AG04450 (cell line): Measurements from ENCODE around the gene HOXB1. TPM values are rescaled to one million over a fixed set of nuclear protein-coding genes. Genes with fewer than 3 reads are reported as not detected.

ENCODE experiments used
- CTCF ChIA-PET: fragments of 300-600, 350-600 bp; formaldehyde crosslinking; extraction: SDS; loops from one replicate; lab custom pipeline; 2022; ENCODE audit warnings: antibody characterized with exemption, inconsistent platforms; lab: Charles Lee
- POLR2A ChIA-PET: fragments of 350-600 bp; formaldehyde crosslinking; extraction: SDS; loops from one replicate; lab custom pipeline; 2021; ENCODE audit warnings: antibody characterized with exemption, inconsistent platforms; lab: Yijun Ruan, JAX
- DNase-seq: peaks from one replicate; pipeline ENCODE4 v3.0.0-alpha.2; 2011; ENCODE audit warnings: low read depth, low spot score
- H3K27ac ChIP-seq: one replicate; pipeline ENCODE4 v1.5.1; 2012; ENCODE audit warnings: low read depth, low read length, control low read depth
- H3K27me3 ChIP-seq: one replicate; pipeline ENCODE4 v1.6.0; 2012; ENCODE audit warnings: low read length; ENCODE audit not compliant: control insufficient read depth, insufficient read depth
- H3K4me3 ChIP-seq: 2 replicates; pipeline ENCODE4 v1.5.1; 2011; ENCODE audit warnings: mild to moderate bottlenecking, low read depth, low read length, control low read depth
- H3K9me3 ChIP-seq: 2 replicates; pipeline ENCODE4 v1.5.1; 2012; ENCODE audit warnings: low read length; ENCODE audit not compliant: control insufficient read depth, insufficient read depth
- CTCF ChIP-seq: IDR thresholded peaks from 2 replicates; pipeline ENCODE4 v1.5.1; 2011; ENCODE audit warnings: low read depth, low read length, control low read depth, inconsistent platforms
- polyA plus RNA-seq: library from polyadenylated mRNA; depleted of rRNA; stranded (reverse); fragments of >200 nt; gene quantifications from 2 replicates; pipeline ENCODE4 v1.2.3, GENCODE V29; 2011

HOXB1 gene
- polyA plus RNA-seq, 1 experiment: not detected

GRCh38 chr17:48555258-48556228 is 24.7 kb upstream of the HOXB1 start:
- peak; percentile 94 for DNase-seq
- peak overlapping the region; percentile 90 for H3K27ac ChIP-seq
- CTCF ChIA-PET: interaction anchor here (0.5 to 1.8 kb wide), 4 partner anchors 38 to 538 kb away, joined by 3 to 8 read pairs (median 5); partner anchors contain the start of gene HOXB5
- H3K9me3 ChIP-seq: no peaks in the 10 kb centered on the region; the same call in 1 of the 2 replicates
- POLR2A ChIA-PET: interaction anchor here (0.7 to 4.9 kb wide), 9 partner anchors 7 to 72 kb away, joined by 3 to 40 read pairs (median 4); no protein-coding TSS in a partner anchor
- TF ChIP-seq CTCF: no peak
- H3K4me3 ChIP-seq: peak overlapping the region; percentile 63
- H3K27me3 ChIP-seq: no peaks in the 10 kb centered on the region

DNA sequence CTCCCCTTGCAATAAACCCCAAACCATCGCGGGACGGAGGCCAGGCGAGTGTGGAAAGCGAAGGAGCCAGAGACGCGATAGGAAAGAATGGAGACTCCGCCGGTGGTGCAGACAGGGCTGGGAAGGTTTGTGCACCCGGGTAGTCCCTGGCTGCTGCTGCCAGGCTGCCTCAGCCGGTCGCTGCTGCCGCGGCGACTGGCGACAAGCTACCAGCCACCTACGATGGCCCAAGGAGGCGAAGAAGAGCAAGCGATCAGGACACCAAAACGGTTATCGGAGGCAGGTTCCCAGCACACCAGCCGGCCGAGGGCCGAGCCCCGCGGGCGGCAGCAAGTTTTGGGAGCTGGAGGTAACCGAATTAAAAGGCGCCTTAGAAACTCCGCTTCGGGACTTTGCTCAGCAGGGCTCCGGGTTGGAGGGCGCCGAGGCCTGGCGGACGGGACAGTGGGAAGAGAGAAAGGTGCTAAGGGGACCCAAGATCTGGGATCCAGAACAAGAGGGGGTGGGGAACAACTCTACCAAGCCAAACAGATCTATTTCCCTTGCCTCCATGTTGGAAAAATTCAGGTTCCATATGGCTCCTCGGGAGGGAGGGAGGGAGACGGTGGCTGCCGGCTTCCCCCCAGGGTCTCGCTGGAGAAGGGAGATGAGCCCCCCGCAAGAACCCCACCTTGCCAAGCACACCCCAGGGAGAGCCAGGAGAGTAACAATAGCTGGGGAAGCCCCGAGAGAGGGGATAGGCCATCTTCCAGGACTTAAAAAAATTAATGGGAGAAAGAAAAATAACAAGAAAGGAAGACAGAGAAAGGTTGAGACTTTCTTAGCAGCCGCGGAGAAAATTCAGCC is 23.8 kb upstream of the HOXB1 start:
- CTCF ChIA-PET: interaction anchor here (0.6 to 1.8 kb wide), 2 partner anchors 39 to 49 kb away, joined by 3 to 8 read pairs; partner anchors contain the start of gene HOXB5
- H3K27me3 ChIP-seq: no peaks in the 10 kb centered on the region
- H3K9me3 ChIP-seq: no peaks in the 10 kb centered on the region; the same call in 1 of the 2 replicates
- DNase-seq: no peak
- no peak for TF ChIP-seq CTCF
- peak overlapping the region; percentile 90 for H3K27ac ChIP-seq
- peak overlapping the region; percentile 63 for H3K4me3 ChIP-seq
- POLR2A ChIA-PET: interaction anchor here (0.9 to 4.9 kb wide), 4 partner anchors 12 to 71 kb away, joined by 4 to 40 read pairs (median 9); no protein-coding TSS in a partner anchor

DNA sequence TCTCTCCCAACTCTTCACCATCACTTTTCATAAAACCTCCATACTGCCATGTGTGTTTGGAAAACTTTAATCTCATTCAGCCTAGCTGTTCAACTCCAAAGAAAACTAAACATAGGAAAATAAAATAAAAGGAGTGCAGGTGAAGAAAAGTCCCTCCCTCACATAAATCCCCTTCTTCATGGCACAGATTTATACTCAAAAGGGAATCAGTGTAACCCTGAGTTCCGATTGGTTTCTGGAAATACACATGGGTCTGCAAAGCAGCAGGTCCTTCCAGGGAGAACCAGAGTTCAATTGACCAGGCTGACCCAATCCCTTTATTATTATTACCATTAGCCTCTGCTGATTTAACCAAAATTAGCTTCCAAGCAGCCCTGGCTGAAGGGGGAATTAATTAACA is 23.0 kb upstream of the HOXB1 start:
- DNase-seq: no peak
- ChIA-PET POLR2A (interaction anchor here (4.9 kb wide), 1 partner anchor 16 kb away, joined by 40 read pairs; no protein-coding TSS in a partner anchor), CTCF (no interaction called here)
- Histone ChIP-seq H3K4me3 (peak overlapping the region; percentile 63), H3K27ac (peak overlapping the region; percentile 90), H3K27me3 (no peaks in the 10 kb centered on the region), H3K9me3 (no peaks in the 10 kb centered on the region; the same call in 1 of the 2 replicates)
- TF ChIP-seq CTCF: no peak

- Histone ChIP-seq H3K27me3 (no peaks in the 10 kb centered on the region), H3K4me3 (peak overlapping the region; percentile 63), H3K9me3 (no peaks in the 10 kb centered on the region; the same call in 1 of the 2 replicates), H3K27ac (peak overlapping the region; percentile 89)
- ChIA-PET POLR2A (no interaction called here), CTCF (no interaction called here)
- TF ChIP-seq CTCF: no peak
- no peak for DNase-seq
Measured at GRCh38 chr17:48553190-48553547, 22.4 kb upstream of the HOXB1 start.
